Measurements from ENCODE around the gene SMARCAD1.
"Not testable (repeated sequence)": the region's sequence is repeated elsewhere in the genome, so short reads cannot be mapped to it uniquely, and the experiment has no call there.

Gene SMARCAD1

GRCh38 chr4:94333866-94334265 lies 126.2 kb downstream of the SMARCAD1 start:
- TF ChIP-seq CTCF (IDR thresholded peaks at IDR 0.05; ENCODE audit: borderline replicate concordance, insufficient read depth, low read depth, low read length) = no peak
- no peak overlapping the region for H3K4me3 ChIP-seq (ENCODE audit: low read depth, low read length)

- H3K4me3 ChIP-seq (ENCODE audit: low read depth, low read length) = no peak overlapping the region
- TF ChIP-seq CTCF (IDR thresholded peaks at IDR 0.05; ENCODE audit: borderline replicate concordance, insufficient read depth, low read depth, low read length) = no peak
Observed at GRCh38 chr4:94334476-94334875, 126.8 kb downstream of the SMARCAD1 start.

GRCh38 chr4:94334962-94335361 lies 127.3 kb downstream of the SMARCAD1 start:
- no peak overlapping the region for H3K4me3 ChIP-seq (ENCODE audit: low read depth, low read length)
- TF ChIP-seq CTCF (IDR thresholded peaks at IDR 0.05; ENCODE audit: borderline replicate concordance, insufficient read depth, low read depth, low read length) = no peak

- TF ChIP-seq CTCF (IDR thresholded peaks at IDR 0.05; ENCODE audit: borderline replicate concordance, insufficient read depth, low read depth, low read length) = no peak
- H3K4me3 ChIP-seq (ENCODE audit: low read depth, low read length) = no peak overlapping the region
Observed at GRCh38 chr4:94336303-94336702, 128.6 kb downstream of the SMARCAD1 start.

- not testable (repeated sequence) for H3K4me3 ChIP-seq (ENCODE audit: low read depth, low read length)
Observed at GRCh38 chr4:94336791-94337190, 129.1 kb downstream of the SMARCAD1 start.

GRCh38 chr4:94338681-94339351 lies 131.2 kb downstream of the SMARCAD1 start:
- H3K4me3 ChIP-seq (ENCODE audit: low read depth, low read length) = no peak overlapping the region
- TF ChIP-seq CTCF (IDR thresholded peaks at IDR 0.05; ENCODE audit: borderline replicate concordance, insufficient read depth, low read depth, low read length) = no peak

GRCh38 chr4:94339779-94340178 lies 132.1 kb downstream of the SMARCAD1 start:
- no peak overlapping the region for H3K4me3 ChIP-seq (ENCODE audit: low read depth, low read length)

More at GRCh38 chr4:94339779-94340178, 132.1 kb downstream of the SMARCAD1 start:
- no peak for TF ChIP-seq CTCF (IDR thresholded peaks at IDR 0.05; ENCODE audit: borderline replicate concordance, insufficient read depth, low read depth, low read length)
